HepG2 (cell line): ENCODE data around the gene KIRREL3. TPM values are rescaled to one million over a fixed set of nuclear protein-coding genes. Genes with fewer than 3 reads are reported as not detected.

Experiments
- KDM5B ChIP-seq: sonication (generic); formaldehyde crosslinking; IDR thresholded peaks from 2 replicates; pipeline ENCODE4 v1.4.0; 2020; ENCODE audit warnings: missing genetic modification reagents, mild to moderate bottlenecking, borderline replicate concordance
- NFKB2 ChIP-seq: sonication (generic); formaldehyde crosslinking; IDR thresholded peaks from 2 replicates; pipeline ENCODE4 v1.4.0; 2020; ENCODE audit warnings: missing genetic modification reagents, borderline replicate concordance
- TCF7 ChIP-seq: sonication (generic); IDR thresholded peaks from 2 replicates; pipeline ENCODE4 v1.6.1; 2016; ENCODE audit warnings: antibody characterized with exemption, low read depth
- ZBTB40 ChIP-seq, 2 experiments: fragments of 450-650 bp in 1 of 2; sonication (generic) in 1 of 2; formaldehyde crosslinking in 1 of 2; IDR thresholded peaks; 2 replicates each; pipeline versions ENCODE4 v1.6.1 to v1.8.0; 2016 to 2022; ENCODE audit warnings: antibody characterized with exemption in 1 of 2, mild to moderate bottlenecking in 1 of 2, missing genetic modification reagents in 1 of 2
- ZBTB42 ChIP-seq: sonication (generic); formaldehyde crosslinking; IDR thresholded peaks from 2 replicates; pipeline ENCODE4 v1.5.0; 2020; ENCODE audit warnings: mild to moderate bottlenecking, missing genetic modification reagents
- ZFP41 ChIP-seq: sonication (generic); formaldehyde crosslinking; IDR thresholded peaks from 2 replicates; pipeline ENCODE4 v1.4.0; 2020; ENCODE audit warnings: mild to moderate bottlenecking, missing genetic modification reagents, borderline replicate concordance
- ZNF121 ChIP-seq: sonication (generic); formaldehyde crosslinking; IDR thresholded peaks from 2 replicates; pipeline ENCODE4 v1.5.0; 2020; ENCODE audit warnings: mild to moderate bottlenecking, missing genetic modification reagents
- ZSCAN25 ChIP-seq: sonication (generic); formaldehyde crosslinking; IDR thresholded peaks from 2 replicates; pipeline ENCODE4 v1.8.0; 2022; ENCODE audit warnings: mild to moderate bottlenecking, missing genetic modification reagents
- polyA plus RNA-seq, 8 experiments: library from polyadenylated mRNA; depleted of rRNA in 3 of 8; stranded (reverse) in 7 of 8; unstranded in 1 of 8; fragments of >200 nt; fragmentation: Illumina TruSeq in 4 of 8; extraction: Trizol in 4 of 8; gene quantifications; 2 replicates each; pipeline versions ENCODE4 v1.2.1 to v1.2.3, GENCODE V29; 2011 to 2016; ENCODE audit warnings: low read depth in 4 of 8, missing spikeins in 1 of 8, mixed read lengths in 1 of 8; ENCODE audit not compliant: insufficient read depth in 1 of 8
- total RNA-seq, 5 experiments: library from RNA; depleted of rRNA; stranded (reverse); fragments of >200 nt; fragmentation: Illumina TruSeq; extraction: Trizol; gene quantifications; 2 replicates each; pipeline ENCODE4 v1.2.3, GENCODE V29; 2016; ENCODE audit warnings: low read depth in 1 of 5

The KIRREL3 gene
- total and polyA plus RNA-seq, 2 of the 13 experiments (the other 11 are each of a cell fraction or from before 2014, with no cell fraction given) = not detected

DNA sequence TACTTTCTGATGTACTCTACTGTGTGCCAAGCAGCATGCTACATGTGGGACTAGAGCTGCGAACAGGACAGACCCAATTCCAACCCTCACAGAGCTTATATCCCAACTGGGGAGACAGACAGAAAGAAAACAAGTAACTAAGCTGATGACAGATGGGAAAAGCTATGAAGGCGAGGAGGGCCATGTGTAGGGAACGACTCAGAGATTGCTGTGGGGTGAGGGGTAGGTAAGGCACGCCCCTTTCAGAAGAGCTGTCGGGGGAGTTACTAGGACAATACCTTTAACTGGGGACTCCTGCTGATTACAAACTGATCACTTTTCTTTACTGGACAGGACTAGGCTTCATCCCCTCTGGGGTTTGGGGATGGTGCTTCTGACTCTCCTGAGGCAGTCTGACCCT, 596.2 kb downstream of the KIRREL3 start (continued):
- TF ChIP-seq ZBTB40 (IDR thresholded peaks at IDR 0.05) (no peak), ZBTB40 (CRISPR knock-in tag; IDR thresholded peaks at IDR 0.05) (no peak), ZFP41 (no peak), ZNF121 (CRISPR knock-in tag) (no peak), TCF7 (no peak), ZBTB42 (no peak), NFKB2 (CRISPR knock-in tag) (no peak), ZSCAN25 (CRISPR knock-in tag) (no peak), KDM5B (CRISPR knock-in tag) (no peak)
- TF ChIP-seq, all 625 proteins: peak for 0
